Non-pigmented ciliary epithelial cell (primary cell): ENCODE results near the gene CNIH3.
"Not testable (repeated sequence)": the region's sequence is repeated elsewhere in the genome, so short reads cannot be mapped to it uniquely, and the experiment has no call there.

Experiments
- DNase-seq: peaks from one replicate; pipeline ENCODE4 v3.0.0-alpha.2; 2010; ENCODE audit warnings: low read depth

CNIH3 gene

DNA sequence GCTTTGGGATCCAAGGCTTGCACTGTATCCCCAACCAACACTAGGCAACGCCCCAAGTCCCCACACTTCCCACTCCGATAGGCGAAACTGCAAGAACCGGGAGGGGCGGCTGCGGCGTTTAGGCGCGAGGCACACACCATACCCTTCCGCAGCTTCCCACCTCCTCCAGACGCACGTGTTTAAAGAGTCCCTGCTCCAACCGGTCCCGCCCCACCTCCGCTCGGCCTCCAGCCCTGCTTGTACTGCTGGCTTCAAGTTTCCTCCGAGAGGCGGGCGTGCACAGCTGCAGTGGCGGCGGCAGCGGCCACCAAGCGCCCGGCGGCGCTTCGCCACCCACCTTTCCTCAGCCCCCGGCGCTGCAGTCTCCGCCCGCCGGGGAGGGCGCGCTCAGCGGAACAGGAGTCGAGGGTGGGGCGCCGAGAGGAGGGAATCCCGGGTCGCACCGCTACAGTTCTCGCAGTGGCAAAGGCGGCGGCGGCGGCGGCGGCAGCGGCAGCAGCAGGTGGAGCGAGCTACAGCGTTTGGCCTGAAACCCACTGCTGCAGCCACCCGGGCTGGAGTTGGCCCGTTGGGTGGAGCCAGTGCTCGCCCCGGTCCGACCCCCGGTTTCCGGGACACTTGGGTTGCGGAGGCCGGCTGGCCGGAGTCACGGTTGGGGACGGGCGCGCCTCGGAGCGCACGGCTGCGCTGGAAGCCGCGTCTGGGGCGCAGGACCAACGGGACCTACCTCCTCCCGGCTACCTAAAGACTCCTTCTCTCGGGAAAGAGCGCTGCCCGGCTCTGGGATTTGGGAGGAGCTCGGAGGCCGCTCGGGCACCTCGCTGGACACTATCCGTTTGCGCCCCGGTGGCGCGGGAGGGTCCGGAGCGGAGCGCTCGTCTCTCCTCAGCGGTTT, at the start of gene CNIH3:
Gene CNIH3, plus strand, starts transcription at position 457 of the 895 bp plus-strand sequence. CDS start 858 bp downstream, outside the sequence.
- no peak for DNase-seq

DNA sequence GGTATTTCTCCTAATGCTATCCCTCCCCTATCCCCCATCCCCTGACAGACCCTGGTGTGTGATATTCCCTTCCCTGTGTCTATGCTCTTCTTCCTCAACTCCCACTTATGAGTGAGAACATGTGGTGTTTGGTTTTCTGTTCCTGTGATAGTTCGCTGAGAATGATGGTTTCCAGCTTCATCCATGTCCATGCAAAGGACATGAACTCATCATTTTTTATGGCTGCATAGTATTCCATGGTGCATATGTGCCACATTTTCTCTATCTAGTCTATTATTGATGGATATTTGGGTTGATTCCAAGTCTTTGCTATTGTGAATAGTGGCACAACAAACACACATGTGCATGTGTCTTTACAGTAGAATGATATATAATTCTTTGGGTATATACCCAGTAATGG, 49.6 kb upstream of the CNIH3 start:
- DNase-seq: not testable (repeated sequence)

DNA sequence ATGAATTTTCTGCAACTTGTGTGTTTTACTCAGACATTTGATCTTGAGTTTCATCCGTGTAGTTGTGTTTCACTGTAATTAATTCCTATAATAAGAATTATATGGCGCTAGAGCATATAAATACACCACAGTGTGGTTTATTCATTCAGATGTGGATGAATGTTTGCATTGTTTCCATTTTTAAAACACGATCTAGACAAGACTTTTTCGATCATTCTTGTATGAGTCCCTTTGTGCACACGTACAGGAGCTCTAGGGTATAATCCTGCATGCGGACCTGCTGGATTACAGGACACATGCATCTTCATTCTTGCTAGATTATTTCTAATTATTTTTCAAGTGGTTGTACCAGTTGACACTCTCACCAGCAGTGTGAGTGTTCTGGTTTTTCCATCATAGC, 46.8 kb upstream of the CNIH3 start:
- no peak for DNase-seq

DNA sequence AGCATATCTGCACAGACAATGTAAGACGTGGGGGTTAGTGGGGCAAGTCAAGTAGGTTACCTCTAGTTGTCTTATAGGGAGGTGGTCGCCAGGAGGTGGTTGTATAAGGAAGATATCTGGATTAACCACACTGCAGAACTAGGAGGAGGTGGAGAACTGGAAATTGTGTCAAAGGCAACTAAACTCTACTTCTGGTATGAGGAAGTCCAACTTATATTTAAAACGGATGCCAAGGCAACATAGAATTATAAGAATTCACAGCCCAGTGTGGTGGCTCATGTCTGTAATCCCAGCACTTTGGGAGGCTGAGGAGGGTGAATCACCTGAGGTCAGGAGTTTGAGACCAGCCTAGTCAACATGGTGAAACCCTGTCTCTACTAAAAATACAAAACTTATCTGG, 44.1 kb upstream of the CNIH3 start:
- DNase-seq: peak; percentile 9

GRCh38 chr1:224579526-224579925, 36.6 kb upstream of the CNIH3 start:
- peak; percentile 22 for DNase-seq

DNA sequence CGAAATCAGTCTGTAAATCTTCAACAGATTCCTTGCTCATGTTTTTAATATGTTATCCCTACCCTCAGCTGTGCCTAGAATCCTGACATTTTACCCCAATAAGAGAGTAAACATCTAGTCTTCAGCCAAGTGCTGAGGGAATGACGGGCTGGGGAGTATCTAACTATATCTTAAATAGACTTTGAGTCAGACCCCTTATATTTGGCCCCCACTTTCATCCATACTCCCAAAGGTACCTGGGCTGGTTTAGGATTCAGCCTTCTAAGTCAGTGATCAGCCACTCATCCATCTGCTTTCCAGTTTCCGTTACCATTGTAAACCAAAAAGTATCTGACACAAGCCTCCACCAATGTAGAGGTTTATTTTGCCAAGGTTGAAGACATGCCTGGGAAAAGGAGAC, 36.1 kb upstream of the CNIH3 start:
- DNase-seq: no peak

DNA sequence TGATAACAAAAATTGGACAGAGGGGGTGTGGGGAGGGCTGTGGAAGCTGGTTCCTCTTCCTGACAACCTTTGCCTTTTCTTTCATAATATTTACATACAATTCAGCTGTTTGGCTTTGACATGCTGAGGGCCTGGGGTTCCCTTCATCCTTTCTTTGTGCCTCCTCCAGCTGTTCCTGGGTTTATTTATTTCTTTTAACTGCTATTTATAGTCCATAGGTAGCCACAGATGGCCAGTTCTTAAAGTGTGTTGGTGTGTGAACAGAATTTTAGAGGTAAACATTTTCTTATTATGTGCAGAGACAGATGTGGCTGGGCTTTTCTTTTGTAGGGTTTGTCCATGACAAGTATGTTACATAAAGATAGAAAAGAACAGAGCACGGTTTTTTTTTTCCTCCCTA, 34.1 kb upstream of the CNIH3 start:
- DNase-seq: no peak

- DNase-seq: no peak
Observed at GRCh38 chr1:224583774-224584173, 32.3 kb upstream of the CNIH3 start.

DNA sequence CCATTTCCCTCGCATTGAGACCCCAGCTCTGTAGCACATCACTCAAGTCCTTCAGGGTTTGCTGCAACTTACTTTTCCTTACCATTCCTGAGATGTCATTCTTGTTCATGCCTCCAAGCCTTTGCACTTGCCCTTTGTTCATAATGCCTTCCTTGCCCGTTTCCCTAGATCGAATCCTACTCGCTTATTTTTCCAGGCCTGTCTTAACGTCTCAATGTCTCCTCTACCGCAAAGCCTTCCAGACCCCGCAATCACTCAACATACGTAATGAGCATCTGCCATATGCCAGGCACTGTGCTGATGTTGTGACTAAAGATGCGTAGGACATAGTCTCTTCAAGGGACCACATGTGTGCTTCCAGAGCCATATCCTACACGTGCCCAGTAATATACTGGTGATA, 31.1 kb upstream of the CNIH3 start:
- DNase-seq: no peak

DNA sequence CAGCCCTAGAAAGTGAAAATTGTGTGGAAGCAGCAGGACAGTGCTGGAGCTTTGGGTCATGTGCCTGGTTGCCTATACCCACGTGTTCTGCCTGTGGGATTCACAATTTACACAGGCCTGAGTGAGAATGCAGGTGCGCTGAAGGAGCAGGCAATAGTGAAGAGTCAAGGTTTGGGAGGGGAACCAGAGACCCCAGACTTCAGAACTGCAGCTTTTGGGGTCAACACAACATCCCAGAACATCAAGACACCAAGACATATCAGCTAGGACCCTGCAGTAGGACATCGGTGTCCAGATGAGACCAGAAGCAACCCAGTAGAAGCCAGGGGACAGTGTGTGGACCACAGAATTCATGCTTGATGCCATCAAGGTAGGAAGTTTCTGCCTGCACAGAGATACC, 29.1 kb upstream of the CNIH3 start:
- no peak for DNase-seq

DNA sequence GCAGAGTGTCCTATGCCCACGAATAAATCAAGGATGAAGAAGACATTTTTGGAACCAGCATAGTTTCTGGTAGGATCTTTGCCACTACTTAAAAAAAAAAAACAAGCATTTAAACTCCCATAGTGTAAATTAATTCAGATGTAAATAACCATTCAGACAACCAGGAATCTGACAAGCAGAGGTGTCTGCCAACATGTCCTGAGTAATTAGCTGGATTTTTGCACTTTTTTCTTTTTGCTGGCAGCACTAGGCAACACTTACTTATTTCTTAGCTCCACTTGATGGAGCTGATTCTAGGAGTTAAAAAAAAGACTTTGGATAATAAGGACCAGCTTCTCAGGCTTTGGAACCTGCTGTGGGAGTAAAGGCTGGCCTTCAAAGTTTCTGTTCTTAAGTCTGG, 27.6 kb upstream of the CNIH3 start:
- no peak for DNase-seq

- peak; percentile 13 for DNase-seq
Observed at GRCh38 chr1:224589006-224589405, 27.1 kb upstream of the CNIH3 start.

GRCh38 chr1:224591326-224591725, 24.8 kb upstream of the CNIH3 start:
- DNase-seq: no peak

GRCh38 chr1:224592636-224593582, 23.2 kb upstream of the CNIH3 start:
- peak; percentile 79 for DNase-seq

GRCh38 chr1:224594360-224594759, 21.8 kb upstream of the CNIH3 start:
- no peak for DNase-seq

DNA sequence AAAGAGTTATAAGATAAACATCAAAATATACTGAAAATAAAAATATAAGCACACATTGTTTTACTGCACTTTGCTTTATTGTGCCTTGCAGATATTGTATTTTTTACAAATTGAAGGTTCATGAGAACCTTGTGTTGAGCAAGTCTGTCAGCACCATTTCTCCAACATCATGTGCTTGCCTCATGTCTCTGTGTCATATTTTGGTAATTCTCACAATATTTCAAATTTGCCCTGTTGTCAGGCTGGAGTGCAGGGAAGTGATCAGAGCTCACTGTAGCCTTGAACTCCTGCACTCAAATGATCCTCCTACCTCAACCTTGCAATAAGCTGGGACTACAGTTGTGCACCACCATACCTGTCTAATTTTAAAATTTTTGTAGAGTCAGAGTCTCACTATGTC, 21.3 kb upstream of the CNIH3 start:
- DNase-seq: no peak

- no peak for DNase-seq
Observed at GRCh38 chr1:224605482-224606181, 10.5 kb upstream of the CNIH3 start.

DNA sequence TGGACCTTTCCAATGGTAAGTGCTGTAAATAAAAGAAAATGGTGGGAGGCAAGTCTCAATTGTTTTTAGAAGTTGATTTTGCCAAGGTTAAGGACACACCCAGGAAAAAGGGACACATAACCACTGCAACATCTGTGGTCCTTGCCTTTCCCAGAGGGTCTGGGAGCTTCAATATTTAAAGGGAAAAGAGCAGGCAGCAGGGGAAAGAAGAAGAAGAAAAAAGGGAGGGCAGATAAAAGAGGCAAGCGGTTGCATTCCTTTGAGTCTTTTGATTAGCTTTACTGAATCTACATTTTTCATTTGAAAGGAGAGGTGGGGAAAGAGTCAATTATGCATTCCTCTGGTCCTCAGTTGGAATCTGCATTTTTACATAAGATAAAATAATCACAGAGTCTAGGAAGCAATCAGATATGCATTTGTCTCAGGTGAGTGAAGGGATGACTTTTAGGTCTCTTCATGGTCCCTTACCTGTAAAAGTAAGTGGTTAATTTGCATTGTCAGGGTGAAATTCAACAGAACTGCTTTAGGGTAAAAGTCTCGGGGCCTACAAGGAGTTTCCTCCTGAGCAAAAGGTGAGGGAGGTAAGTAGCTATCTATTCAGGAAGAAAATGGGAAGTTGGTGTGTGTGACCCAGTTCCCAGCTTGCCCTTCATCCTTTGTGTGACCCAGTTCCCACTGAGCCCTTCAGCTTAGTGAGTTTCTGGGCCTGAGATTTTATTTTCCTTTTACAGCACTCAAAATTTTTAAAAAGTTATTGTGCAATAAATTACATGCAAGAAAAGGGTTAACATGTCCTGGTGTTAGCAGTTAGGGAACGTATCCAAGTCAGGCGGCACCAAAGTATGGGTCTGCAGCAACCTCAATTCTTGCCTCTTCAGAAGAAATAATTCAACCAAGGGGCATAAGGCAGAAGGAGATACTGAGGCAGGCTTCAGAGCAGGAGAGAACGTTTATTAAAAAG, 8.6 kb upstream of the CNIH3 start:
- no peak for DNase-seq

GRCh38 chr1:224609333-224609732, 6.8 kb upstream of the CNIH3 start:
- no peak for DNase-seq

DNA sequence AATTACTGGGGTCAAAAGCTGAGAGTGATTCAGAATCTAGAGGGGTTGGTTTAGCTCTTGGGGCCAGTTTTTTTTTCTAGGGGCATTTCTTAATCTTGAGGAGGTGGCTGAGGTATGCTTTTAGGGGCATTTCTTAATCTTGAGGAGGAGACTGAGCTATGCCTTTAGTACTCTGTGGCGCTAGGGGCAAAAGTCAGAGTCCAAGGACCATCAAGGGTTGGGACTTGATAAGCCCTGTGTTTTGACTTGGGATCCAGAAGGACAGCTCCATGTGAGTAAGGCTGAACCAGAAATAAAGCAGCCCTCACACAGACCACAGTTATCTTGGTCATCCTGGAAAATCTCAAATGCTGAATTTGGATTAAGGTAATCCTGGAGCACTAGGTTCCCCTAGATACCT, 3.9 kb upstream of the CNIH3 start:
- no peak for DNase-seq

DNA sequence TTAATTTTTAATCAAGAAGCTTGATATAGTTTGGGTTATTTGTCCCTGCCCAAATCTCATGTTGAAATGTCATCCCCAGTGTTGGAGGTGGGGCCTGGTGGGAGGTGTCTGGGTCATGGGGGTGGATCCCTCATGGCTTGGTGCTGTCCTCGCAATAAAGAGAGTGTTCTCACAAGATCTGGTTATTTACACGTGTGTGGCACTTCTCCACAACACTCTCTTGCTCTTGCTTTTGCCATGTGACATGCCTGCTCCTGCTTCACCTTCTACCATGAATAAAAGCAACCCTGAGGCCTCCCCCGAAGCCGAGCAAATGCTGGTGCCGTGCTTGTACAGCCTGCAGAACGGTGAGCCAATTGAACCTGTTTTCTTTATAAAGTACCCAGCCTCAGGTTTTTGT, 2.6 kb upstream of the CNIH3 start:
- DNase-seq: no peak
